Right atrium auricular region (tissue), 2 donors: Measurements from ENCODE around the gene ALKBH4. TPM values are rescaled to one million over a fixed set of nuclear protein-coding genes. Genes with fewer than 3 reads are reported as not detected.

Experiments used
- DNase-seq: peaks from one replicate; pipeline ENCODE4 v3.0.0-alpha.2; 2019; ENCODE audit warnings: low spot score
- H3K27ac ChIP-seq, 2 donors: fragments of 200-600 bp; sonication (generic); 1 replicate in 1 of 2; 2 replicates in 1 of 2; pipeline ENCODE4 v1.5.1; 2016 to 2019
- H3K27me3 ChIP-seq, 2 donors: fragments of 200-600 bp; sonication (generic); one replicate each; pipeline versions ENCODE4 v1.5.1 to v1.6.0; 2017 to 2019
- H3K36me3 ChIP-seq: fragments of 200-600 bp; sonication (generic); one replicate; pipeline ENCODE4 v1.5.1; 2016
- H3K4me1 ChIP-seq, 2 donors: fragments of 200-600 bp; sonication (generic); one replicate each; pipeline versions ENCODE4 v1.5.1 to v1.6.0; 2017 to 2019
- H3K4me3 ChIP-seq, 2 donors: fragments of 200-600 bp; sonication (generic); 1 replicate in 1 of 2; 2 replicates in 1 of 2; pipeline ENCODE4 v1.5.1; 2017 to 2019; ENCODE audit warnings: mild to moderate bottlenecking in 1 of 2, moderate library complexity in 1 of 2
- H3K9me3 ChIP-seq, 2 donors: fragments of 200-600 bp; sonication (generic); one replicate each; pipeline ENCODE4 v1.5.1; 2019
- total RNA-seq, 2 donors: library from RNA; depleted of rRNA; stranded (reverse); fragments of >200 nt; gene quantifications; one replicate each; pipeline ENCODE4 v1.1.0, GENCODE V29; 2016
- TF ChIP-seq, protein P1 (sequence below), 2 donors: fragments of 200-600 bp; sonication (generic); IDR thresholded peaks; one replicate each; pipeline ENCODE4 v1.5.1; 2019; ENCODE audit warnings: antibody characterized with exemption in 2 of 2

ALKBH4 gene
- total RNA-seq, 2 donors from 2014 or later = 10.8 to 16.8 TPM

DNA sequence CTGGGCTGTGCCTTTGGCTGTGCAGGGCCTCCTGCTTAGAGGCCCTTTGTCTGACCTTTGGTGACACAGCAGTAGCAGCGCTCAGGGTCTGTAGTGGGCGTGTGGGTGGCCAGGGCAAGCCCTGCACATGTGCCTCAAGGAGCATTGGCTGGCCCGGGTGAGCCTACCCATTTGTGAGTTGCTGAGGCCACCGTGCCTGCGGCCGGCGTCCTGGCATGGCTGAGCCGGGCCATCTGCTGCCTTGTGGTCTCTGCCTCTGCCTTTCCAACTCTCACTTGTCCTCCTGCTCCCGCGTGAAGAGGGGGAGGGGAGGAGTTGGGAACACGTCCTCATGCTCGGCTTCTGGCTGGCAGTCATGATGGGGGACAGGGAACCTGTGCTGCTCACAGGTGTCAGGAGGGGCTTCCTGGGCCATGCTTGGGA lies 40.5 kb downstream of the ALKBH4 start:
- no peak for DNase-seq
- Histone ChIP-seq H3K4me1 (no peaks in the 10 kb centered on the region), H3K9me3 (no peaks in the 10 kb centered on the region), H3K27me3 (no peaks in the 10 kb centered on the region), H3K36me3 (peaks cover 48% of the 10 kb centered on the region), H3K27ac (no peak overlapping the region), H3K4me3 (no peak overlapping the region)
- TF ChIP-seq, protein P1, sequence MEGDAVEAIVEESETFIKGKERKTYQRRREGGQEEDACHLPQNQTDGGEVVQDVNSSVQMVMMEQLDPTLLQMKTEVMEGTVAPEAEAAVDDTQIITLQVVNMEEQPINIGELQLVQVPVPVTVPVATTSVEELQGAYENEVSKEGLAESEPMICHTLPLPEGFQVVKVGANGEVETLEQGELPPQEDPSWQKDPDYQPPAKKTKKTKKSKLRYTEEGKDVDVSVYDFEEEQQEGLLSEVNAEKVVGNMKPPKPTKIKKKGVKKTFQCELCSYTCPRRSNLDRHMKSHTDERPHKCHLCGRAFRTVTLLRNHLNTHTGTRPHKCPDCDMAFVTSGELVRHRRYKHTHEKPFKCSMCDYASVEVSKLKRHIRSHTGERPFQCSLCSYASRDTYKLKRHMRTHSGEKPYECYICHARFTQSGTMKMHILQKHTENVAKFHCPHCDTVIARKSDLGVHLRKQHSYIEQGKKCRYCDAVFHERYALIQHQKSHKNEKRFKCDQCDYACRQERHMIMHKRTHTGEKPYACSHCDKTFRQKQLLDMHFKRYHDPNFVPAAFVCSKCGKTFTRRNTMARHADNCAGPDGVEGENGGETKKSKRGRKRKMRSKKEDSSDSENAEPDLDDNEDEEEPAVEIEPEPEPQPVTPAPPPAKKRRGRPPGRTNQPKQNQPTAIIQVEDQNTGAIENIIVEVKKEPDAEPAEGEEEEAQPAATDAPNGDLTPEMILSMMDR (IDR thresholded peaks at IDR 0.05) = no peak

DNA sequence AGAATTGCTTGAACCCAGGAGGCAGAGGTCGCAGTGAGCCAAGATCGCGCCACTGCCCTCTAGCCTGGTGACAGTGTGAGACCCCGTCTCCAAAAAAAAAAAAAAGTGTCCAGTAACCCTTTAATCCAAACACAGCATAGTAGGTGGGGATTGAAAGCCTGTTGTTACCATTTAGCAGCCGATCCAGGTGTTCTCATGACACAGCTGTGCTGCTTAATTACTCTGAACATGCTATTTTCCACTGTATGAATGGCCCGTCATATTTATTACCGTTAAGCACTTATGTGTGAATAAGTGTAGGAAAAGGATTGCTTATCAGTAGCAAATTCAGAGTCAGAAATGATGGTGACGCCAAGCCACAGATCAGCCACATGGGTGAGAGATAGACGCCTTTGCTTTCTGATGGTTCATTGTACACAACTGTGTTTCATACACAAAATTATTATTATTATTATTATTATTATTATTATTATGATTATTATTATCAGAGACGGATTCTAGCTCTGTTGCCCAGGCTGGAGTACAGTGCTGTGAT lies 42.9 kb downstream of the ALKBH4 start:
- Histone ChIP-seq H3K36me3 (peaks cover 50% of the 10 kb centered on the region), H3K4me3 (no peak overlapping the region), H3K9me3 (no peaks in the 10 kb centered on the region), H3K27ac (no peak overlapping the region), H3K4me1 (no peaks in the 10 kb centered on the region), H3K27me3 (no peaks in the 10 kb centered on the region)
- TF ChIP-seq, protein P1 (IDR thresholded peaks at IDR 0.05) = no peak
- no peak for DNase-seq

DNA sequence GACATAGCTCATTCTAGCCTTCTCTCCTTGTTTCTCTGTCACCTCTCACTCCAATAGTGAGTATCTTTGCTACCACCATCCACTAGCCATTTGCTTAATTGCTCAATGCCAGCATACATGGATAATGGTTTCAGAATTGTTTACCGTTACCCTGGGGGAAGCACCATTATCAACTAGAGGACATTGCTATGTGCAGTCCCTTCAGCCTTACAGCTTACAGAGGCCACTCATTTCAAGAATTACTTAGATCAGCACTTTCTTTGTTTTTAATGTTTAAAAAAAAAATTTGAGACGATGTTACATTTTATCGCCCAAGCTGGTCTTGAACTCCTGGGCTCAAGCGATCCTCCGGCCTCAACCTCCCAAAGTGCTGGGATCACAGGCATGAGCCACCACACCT lies 46.1 kb downstream of the ALKBH4 start:
- no peak for DNase-seq
- Histone ChIP-seq H3K36me3 (peaks cover 35% of the 10 kb centered on the region), H3K4me1 (no peaks in the 10 kb centered on the region), H3K27me3 (no peaks in the 10 kb centered on the region), H3K9me3 (no peaks in the 10 kb centered on the region), H3K4me3 (no peak overlapping the region), H3K27ac (no peak overlapping the region)
- TF ChIP-seq, protein P1 (IDR thresholded peaks at IDR 0.05) = no peak

DNA sequence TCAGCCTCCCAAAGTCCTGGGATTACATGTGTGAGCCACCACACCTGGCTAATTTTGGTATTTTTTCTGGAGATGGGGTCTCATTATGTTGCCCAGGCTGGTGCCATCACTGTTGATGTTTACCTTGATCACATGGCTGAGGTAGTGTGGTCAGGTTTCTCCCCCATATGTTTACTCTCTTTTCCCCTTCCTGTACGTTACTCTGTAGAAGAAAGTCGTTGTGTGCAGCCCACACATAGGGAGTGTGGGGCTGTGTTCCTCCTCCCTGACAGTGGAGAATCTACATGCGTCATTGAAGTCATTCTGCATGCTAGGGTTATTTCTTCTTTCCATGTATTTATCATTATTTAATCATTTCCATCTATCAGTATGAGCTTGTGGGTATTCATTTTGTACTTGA lies 47.6 kb downstream of the ALKBH4 start:
- peaks cover 0 to 9% of the 10 kb centered on the region in 2 donors for H3K4me1 ChIP-seq
- H3K4me3 ChIP-seq = no peak overlapping the region
- no peaks in the 10 kb centered on the region for H3K9me3 ChIP-seq
- no peaks in the 10 kb centered on the region for H3K27me3 ChIP-seq
- no peak for DNase-seq
- TF ChIP-seq, protein P1 (IDR thresholded peaks at IDR 0.05) = no peak
- peaks cover 39% of the 10 kb centered on the region for H3K36me3 ChIP-seq
- H3K27ac ChIP-seq = no peak overlapping the region

DNA sequence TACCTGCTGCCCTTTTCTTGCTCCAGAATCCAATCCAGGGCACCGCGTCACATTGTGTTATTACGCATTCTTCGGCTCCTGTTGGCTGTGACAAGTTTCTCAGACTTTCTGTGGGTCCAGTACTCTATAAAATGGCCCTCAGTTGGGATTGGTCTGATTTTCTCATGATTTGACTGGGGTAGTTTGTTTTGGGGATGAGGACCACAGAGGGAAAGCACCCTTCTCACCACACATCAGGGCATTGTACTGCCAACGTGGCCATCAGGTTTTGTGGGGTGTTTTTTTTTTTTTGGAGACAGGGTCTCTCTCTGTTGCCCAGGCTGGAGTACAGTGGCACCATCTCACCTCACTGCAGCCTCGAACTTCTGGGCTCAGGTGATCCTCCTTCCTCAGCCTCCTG lies 48.3 kb downstream of the ALKBH4 start:
- no peak for DNase-seq
- H3K27me3 ChIP-seq = no peaks in the 10 kb centered on the region
- no peaks in the 10 kb centered on the region for H3K9me3 ChIP-seq
- H3K36me3 ChIP-seq = peaks cover 36% of the 10 kb centered on the region
- H3K4me1 ChIP-seq = peaks cover 0 to 9% of the 10 kb centered on the region in 2 donors
- no peak overlapping the region for H3K27ac ChIP-seq
- TF ChIP-seq, protein P1 (IDR thresholded peaks at IDR 0.05) = no peak
- no peak overlapping the region for H3K4me3 ChIP-seq

DNA sequence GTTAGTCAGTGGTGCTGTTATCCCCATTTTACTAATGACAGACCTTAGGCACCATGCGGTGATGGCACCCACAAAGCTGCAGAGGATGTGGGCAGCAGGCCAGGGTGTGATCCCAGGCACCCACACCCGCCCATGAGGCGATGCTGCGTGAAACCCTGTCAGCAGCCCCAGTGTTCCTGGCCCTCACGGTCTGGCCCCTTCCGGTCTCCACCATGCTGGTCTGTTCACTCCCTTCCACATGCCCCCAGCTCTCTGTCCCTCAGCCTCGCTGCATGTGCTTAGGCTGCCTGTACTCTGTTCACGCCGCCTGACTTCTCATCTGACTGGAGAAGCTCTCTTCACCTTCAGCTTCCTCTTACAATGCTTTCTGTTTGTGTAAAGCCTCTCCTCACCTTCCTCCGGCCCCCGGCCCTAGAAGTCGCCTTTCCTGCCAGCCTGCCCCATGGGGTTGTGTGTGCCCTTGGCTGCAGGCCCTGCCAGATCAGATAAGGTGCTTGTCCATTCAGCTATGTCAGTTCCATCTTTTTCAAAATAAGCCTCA lies 48.9 kb downstream of the ALKBH4 start:
- Histone ChIP-seq H3K36me3 (peaks cover 36% of the 10 kb centered on the region), H3K27me3 (no peaks in the 10 kb centered on the region), H3K9me3 (no peaks in the 10 kb centered on the region), H3K4me1 (peaks cover 0 to 9% of the 10 kb centered on the region in 2 donors), H3K4me3 (no peak overlapping the region), H3K27ac (no peak overlapping the region)
- TF ChIP-seq, protein P1 (IDR thresholded peaks at IDR 0.05) = no peak
- DNase-seq = no peak
